SK-N-SH treated with all-trans-retinoic acid at 6 μM for 48 hours (cell line): ENCODE results near the gene CLSTN2.

ENCODE experiments used
- ATAC-seq: fragments of 200-7000 bp; cut with Tn5 transposase; 3 replicates; pipeline ENCODE4 v1.9.1; 2020; ENCODE audit warnings: mild to moderate bottlenecking, moderate library complexity
- ARNTL ChIP-seq: fragments of 450-650 bp; formaldehyde crosslinking; IDR thresholded peaks from 2 replicates; pipeline ENCODE4 v1.5.0; 2020; ENCODE audit warnings: low read depth, mild to moderate bottlenecking, moderate library complexity, borderline replicate concordance
- BACH2 ChIP-seq: fragments of 250-450 bp; sonication (Bioruptor Pico); IDR thresholded peaks from 2 replicates; pipeline ENCODE4 v1.9.0; 2021; ENCODE audit warnings: mild to moderate bottlenecking, borderline replicate concordance
- CSDC2 ChIP-seq: fragments of 250-450 bp; sonication (Bioruptor Pico); IDR thresholded peaks from 2 replicates; pipeline ENCODE4 v1.5.0; 2020; ENCODE audit warnings: mild to moderate bottlenecking, moderate library complexity
- ESRRG ChIP-seq: fragments of 250-450 bp; sonication (Bioruptor Pico); IDR thresholded peaks from 2 replicates; pipeline ENCODE4 v1.6.1; 2021; ENCODE audit warnings: mild to moderate bottlenecking
- GLIS3 ChIP-seq: fragments of 250-450 bp; sonication (Bioruptor Pico); IDR thresholded peaks from 2 replicates; pipeline ENCODE4 v1.5.0; 2020; ENCODE audit warnings: mild to moderate bottlenecking, moderate library complexity
- ISL1 ChIP-seq: fragments of 250-450 bp; sonication (Bioruptor Pico); IDR thresholded peaks from 2 replicates; pipeline ENCODE4 v2.1.2; 2022; ENCODE audit warnings: mild to moderate bottlenecking, moderate library complexity
- OSR1 ChIP-seq: fragments of 250-450 bp; sonication (Bioruptor Pico); IDR thresholded peaks from 2 replicates; pipeline ENCODE4 v1.8.0; 2022; ENCODE audit warnings: moderate library complexity, mild to moderate bottlenecking, inconsistent platforms
- PPARA ChIP-seq: fragments of 250-450 bp; sonication (Bioruptor Pico); IDR thresholded peaks from 2 replicates; pipeline ENCODE4 v1.5.0; 2020; ENCODE audit warnings: mild to moderate bottlenecking, borderline replicate concordance
- RARB ChIP-seq: fragments of 250-450 bp; sonication (Bioruptor Pico); IDR thresholded peaks from 2 replicates; pipeline ENCODE4 v1.8.0; 2021; ENCODE audit warnings: mild to moderate bottlenecking, moderate library complexity
- SNAI2 ChIP-seq: fragments of 250-450 bp; sonication (Bioruptor Pico); IDR thresholded peaks from 2 replicates; pipeline ENCODE4 v1.5.0; 2020; ENCODE audit warnings: mild to moderate bottlenecking, moderate library complexity
- TCF4 ChIP-seq: fragments of 250-450 bp; sonication (Bioruptor Pico); IDR thresholded peaks from 2 replicates; pipeline ENCODE4 v1.8.0; 2021; ENCODE audit warnings: mild to moderate bottlenecking, moderate library complexity, borderline replicate concordance
- TOX ChIP-seq: fragments of 250-450 bp; sonication (Bioruptor Pico); IDR thresholded peaks from 2 replicates; pipeline ENCODE4 v1.8.0; 2021; ENCODE audit warnings: mild to moderate bottlenecking, moderate library complexity, borderline replicate concordance
- ZC3H10 ChIP-seq: fragments of 250-450 bp; sonication (Bioruptor Pico); IDR thresholded peaks from 2 replicates; pipeline ENCODE4 v1.5.1; 2021; ENCODE audit warnings: mild to moderate bottlenecking, moderate library complexity
- ZFP3 ChIP-seq: fragments of 250-450 bp; sonication (Bioruptor Pico); IDR thresholded peaks from 2 replicates; pipeline ENCODE4 v1.5.0; 2020; ENCODE audit warnings: mild to moderate bottlenecking, moderate library complexity
- ZFP30 ChIP-seq: fragments of 450-650 bp; formaldehyde crosslinking; IDR thresholded peaks from 2 replicates; pipeline ENCODE4 v1.5.0; 2022; ENCODE audit warnings: mild to moderate bottlenecking, moderate library complexity
- ZNF565 ChIP-seq: fragments of 450-650 bp; formaldehyde crosslinking; conservative IDR thresholded peaks from 2 replicates; pipeline ENCODE4 v1.5.0; 2020; ENCODE audit warnings: low read depth, mild to moderate bottlenecking, moderate library complexity
- ZNF70 ChIP-seq: fragments of 450-650 bp; formaldehyde crosslinking; IDR thresholded peaks from 2 replicates; pipeline ENCODE4 v1.5.0; 2020; ENCODE audit warnings: mild to moderate bottlenecking, moderate library complexity
- ZNF8 ChIP-seq: fragments of 450-650 bp; formaldehyde crosslinking; IDR thresholded peaks from 2 replicates; pipeline ENCODE4 v1.5.0; 2020; ENCODE audit warnings: mild to moderate bottlenecking, moderate library complexity
- TF ChIP-seq, protein P1 (sequence below): fragments of 250-450 bp; sonication (Bioruptor Pico); IDR thresholded peaks from 2 replicates; pipeline ENCODE4 v1.5.1; 2021; ENCODE audit warnings: mild to moderate bottlenecking, moderate library complexity
- TF ChIP-seq, protein P2 (sequence below): fragments of 250-450 bp; sonication (Bioruptor Pico); IDR thresholded peaks from 2 replicates; pipeline ENCODE4 v1.8.0; 2021; ENCODE audit warnings: low read depth, mild to moderate bottlenecking, moderate library complexity, borderline replicate concordance
- TF ChIP-seq, protein P3 (sequence below): fragments of 250-450 bp; sonication (Bioruptor Pico); IDR thresholded peaks from 2 replicates; pipeline ENCODE4 v1.5.0; 2020; ENCODE audit warnings: mild to moderate bottlenecking, moderate library complexity
- TF ChIP-seq, protein P4 (sequence below): fragments of 250-450 bp; sonication (Bioruptor Pico); IDR thresholded peaks from 2 replicates; pipeline ENCODE4 v1.5.1; 2020; ENCODE audit warnings: low read depth, mild to moderate bottlenecking, moderate library complexity
- TF ChIP-seq, protein P5 (sequence below): fragments of 250-450 bp; sonication (Bioruptor Pico); IDR thresholded peaks from 2 replicates; pipeline ENCODE4 v1.8.0; 2020; ENCODE audit warnings: mild to moderate bottlenecking, moderate library complexity, borderline replicate concordance

Gene CLSTN2

DNA sequence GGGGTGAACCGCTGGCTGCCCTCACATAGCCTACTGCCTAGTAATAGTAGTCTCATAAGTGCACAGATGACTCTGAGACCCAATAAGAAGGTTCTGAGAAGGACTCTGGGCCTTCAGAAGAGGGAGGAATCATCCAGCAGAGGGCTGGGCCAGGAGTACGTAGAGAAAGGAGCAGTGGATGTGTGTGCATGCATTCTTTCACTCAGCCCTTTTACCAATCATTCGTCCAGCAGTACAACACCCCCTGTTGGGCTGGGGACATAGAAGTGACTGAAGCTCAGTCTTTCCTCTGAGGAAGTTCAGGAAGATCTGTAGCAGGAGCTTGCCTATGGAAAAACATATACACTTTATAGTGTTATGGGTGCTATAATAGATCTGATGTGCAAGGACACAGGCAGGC, 333.1 kb downstream of the CLSTN2 start (continued):
- TF ChIP-seq, protein P1, sequence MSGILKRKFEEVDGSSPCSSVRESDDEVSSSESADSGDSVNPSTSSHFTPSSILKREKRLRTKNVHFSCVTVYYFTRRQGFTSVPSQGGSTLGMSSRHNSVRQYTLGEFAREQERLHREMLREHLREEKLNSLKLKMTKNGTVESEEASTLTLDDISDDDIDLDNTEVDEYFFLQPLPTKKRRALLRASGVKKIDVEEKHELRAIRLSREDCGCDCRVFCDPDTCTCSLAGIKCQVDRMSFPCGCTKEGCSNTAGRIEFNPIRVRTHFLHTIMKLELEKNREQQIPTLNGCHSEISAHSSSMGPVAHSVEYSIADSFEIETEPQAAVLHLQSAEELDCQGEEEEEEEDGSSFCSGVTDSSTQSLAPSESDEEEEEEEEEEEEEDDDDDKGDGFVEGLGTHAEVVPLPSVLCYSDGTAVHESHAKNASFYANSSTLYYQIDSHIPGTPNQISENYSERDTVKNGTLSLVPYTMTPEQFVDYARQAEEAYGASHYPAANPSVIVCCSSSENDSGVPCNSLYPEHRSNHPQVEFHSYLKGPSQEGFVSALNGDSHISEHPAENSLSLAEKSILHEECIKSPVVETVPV = no peak

DNA sequence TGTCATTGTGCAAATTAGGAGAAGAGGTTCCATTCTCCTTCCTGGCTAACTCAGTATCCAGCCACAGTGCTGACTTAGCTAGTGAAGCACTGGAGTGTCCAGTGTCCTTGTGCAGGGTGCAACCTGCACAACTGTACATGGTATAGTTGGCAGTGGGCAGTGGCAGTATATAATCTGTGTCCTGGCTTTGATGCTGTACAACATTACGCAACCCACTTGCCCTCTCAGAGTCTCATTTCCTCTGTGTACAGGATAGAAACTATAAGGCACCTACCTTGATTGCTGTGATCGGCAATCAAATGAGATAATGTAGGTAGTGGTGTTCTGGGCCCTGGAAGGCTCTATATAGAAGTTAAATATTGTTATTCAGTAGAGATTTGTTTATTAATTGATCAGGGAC, 333.6 kb downstream of the CLSTN2 start:
- TF ChIP-seq ZFP3 (CRISPR knock-in tag) = no peak
- TF ChIP-seq TCF4 = no peak
- TF ChIP-seq, protein P2, sequence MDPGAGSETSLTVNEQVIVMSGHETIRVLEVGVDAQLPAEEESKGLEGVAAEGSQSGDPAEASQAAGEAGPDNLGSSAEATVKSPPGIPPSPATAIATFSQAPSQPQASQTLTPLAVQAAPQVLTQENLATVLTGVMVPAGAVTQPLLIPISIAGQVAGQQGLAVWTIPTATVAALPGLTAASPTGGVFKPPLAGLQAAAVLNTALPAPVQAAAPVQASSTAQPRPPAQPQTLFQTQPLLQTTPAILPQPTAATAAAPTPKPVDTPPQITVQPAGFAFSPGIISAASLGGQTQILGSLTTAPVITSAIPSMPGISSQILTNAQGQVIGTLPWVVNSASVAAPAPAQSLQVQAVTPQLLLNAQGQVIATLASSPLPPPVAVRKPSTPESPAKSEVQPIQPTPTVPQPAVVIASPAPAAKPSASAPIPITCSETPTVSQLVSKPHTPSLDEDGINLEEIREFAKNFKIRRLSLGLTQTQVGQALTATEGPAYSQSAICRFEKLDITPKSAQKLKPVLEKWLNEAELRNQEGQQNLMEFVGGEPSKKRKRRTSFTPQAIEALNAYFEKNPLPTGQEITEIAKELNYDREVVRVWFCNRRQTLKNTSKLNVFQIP (CRISPR knock-in tag) = no peak
- TF ChIP-seq, protein P3, sequence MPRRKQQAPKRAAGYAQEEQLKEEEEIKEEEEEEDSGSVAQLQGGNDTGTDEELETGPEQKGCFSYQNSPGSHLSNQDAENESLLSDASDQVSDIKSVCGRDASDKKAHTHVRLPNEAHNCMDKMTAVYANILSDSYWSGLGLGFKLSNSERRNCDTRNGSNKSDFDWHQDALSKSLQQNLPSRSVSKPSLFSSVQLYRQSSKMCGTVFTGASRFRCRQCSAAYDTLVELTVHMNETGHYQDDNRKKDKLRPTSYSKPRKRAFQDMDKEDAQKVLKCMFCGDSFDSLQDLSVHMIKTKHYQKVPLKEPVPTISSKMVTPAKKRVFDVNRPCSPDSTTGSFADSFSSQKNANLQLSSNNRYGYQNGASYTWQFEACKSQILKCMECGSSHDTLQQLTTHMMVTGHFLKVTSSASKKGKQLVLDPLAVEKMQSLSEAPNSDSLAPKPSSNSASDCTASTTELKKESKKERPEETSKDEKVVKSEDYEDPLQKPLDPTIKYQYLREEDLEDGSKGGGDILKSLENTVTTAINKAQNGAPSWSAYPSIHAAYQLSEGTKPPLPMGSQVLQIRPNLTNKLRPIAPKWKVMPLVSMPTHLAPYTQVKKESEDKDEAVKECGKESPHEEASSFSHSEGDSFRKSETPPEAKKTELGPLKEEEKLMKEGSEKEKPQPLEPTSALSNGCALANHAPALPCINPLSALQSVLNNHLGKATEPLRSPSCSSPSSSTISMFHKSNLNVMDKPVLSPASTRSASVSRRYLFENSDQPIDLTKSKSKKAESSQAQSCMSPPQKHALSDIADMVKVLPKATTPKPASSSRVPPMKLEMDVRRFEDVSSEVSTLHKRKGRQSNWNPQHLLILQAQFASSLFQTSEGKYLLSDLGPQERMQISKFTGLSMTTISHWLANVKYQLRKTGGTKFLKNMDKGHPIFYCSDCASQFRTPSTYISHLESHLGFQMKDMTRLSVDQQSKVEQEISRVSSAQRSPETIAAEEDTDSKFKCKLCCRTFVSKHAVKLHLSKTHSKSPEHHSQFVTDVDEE (CRISPR knock-in tag) = no peak
- TF ChIP-seq PPARA = no peak
- TF ChIP-seq RARB (CRISPR knock-in tag) = no peak
- no peak for TF ChIP-seq ZC3H10 (CRISPR knock-in tag)
- no peak for TF ChIP-seq SNAI2 (CRISPR knock-in tag)
- TF ChIP-seq, protein P4, sequence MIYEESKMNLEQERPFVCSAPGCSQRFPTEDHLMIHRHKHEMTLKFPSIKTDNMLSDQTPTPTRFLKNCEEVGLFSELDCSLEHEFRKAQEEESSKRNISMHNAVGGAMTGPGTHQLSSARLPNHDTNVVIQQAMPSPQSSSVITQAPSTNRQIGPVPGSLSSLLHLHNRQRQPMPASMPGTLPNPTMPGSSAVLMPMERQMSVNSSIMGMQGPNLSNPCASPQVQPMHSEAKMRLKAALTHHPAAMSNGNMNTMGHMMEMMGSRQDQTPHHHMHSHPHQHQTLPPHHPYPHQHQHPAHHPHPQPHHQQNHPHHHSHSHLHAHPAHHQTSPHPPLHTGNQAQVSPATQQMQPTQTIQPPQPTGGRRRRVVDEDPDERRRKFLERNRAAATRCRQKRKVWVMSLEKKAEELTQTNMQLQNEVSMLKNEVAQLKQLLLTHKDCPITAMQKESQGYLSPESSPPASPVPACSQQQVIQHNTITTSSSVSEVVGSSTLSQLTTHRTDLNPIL (CRISPR knock-in tag) = no peak
- TF ChIP-seq ESRRG (CRISPR knock-in tag) = no peak
- no peak for TF ChIP-seq OSR1 (CRISPR knock-in tag)
- no peak for TF ChIP-seq CSDC2 (CRISPR knock-in tag)
- no peak for TF ChIP-seq ARNTL (CRISPR knock-in tag)
- no peak for TF ChIP-seq ZNF8 (CRISPR knock-in tag)
- no peak for TF ChIP-seq ZNF565 (CRISPR knock-in tag)
- no peak for TF ChIP-seq BACH2 (CRISPR knock-in tag)
- ATAC-seq = no peak

DNA sequence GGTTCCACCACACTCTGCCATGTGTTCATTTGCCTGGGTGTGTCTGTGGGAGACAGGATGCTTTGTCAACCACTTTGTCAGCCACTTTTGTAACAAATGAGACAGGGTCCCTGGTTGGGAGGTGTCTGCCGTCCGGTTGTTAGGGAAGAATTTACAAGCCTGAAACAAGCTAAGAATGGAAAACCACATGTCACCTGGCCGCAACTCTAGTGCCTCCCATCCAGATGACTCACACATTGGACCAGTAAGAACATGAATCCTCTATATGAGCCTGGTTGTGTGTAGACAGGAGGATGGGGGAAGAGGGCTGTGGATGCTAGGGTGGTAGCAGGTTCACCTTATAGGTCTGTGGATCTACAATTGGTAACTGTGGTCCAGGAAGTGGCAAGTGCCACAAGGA, 335.3 kb downstream of the CLSTN2 start:
- TF ChIP-seq PPARA = no peak
- no peak for TF ChIP-seq TCF4
- no peak for TF ChIP-seq ESRRG (CRISPR knock-in tag)
- TF ChIP-seq, protein P5, sequence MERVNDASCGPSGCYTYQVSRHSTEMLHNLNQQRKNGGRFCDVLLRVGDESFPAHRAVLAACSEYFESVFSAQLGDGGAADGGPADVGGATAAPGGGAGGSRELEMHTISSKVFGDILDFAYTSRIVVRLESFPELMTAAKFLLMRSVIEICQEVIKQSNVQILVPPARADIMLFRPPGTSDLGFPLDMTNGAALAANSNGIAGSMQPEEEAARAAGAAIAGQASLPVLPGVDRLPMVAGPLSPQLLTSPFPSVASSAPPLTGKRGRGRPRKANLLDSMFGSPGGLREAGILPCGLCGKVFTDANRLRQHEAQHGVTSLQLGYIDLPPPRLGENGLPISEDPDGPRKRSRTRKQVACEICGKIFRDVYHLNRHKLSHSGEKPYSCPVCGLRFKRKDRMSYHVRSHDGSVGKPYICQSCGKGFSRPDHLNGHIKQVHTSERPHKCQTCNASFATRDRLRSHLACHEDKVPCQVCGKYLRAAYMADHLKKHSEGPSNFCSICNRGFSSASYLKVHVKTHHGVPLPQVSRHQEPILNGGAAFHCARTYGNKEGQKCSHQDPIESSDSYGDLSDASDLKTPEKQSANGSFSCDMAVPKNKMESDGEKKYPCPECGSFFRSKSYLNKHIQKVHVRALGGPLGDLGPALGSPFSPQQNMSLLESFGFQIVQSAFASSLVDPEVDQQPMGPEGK (CRISPR knock-in tag) = no peak
- no peak for TF ChIP-seq RARB (CRISPR knock-in tag)
- ATAC-seq = no peak

DNA sequence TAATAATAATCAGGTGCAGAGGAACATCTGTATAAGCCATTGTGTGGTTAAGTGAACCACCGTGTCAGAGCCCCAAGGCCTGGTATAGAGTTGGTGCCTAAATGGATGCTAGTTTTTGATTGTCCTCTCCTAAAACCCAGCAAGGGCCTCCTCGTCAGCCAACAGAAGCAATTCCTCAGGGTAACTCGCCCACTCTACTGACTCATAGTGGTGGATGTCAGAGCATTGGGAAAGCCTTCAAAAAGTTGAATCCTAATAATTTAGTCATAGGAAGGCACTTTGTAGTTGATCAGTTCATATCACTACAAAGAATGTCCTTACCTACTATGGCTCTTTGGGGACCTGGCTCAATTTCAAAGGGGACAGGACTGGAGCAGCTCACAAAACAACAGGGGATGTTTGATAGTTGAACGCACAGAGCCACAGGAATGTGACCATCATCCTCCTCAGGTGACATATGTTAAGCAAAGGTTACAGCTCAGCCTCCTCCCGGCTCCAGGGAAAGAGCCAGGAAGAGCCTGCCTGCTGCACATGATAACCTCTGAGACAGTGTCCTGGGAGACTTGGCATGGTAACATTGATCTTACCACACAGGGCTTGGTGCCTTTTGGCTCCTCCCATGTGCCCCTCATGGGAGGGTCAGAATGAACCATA, 338.7 kb downstream of the CLSTN2 start:
- ATAC-seq = no peak
- TF ChIP-seq RARB (CRISPR knock-in tag) (no peak), OSR1 (CRISPR knock-in tag) (no peak), ZC3H10 (CRISPR knock-in tag) (no peak), ZNF565 (CRISPR knock-in tag) (no peak), ISL1 (no peak), ZFP3 (CRISPR knock-in tag) (no peak), ZNF8 (CRISPR knock-in tag) (no peak), ARNTL (CRISPR knock-in tag) (no peak), BACH2 (CRISPR knock-in tag) (no peak), GLIS3 (no peak), TOX (CRISPR knock-in tag) (no peak), ESRRG (CRISPR knock-in tag) (no peak), ZFP30 (CRISPR knock-in tag) (no peak), CSDC2 (CRISPR knock-in tag) (no peak), ZNF70 (CRISPR knock-in tag) (no peak)
- TF ChIP-seq, protein P4 (CRISPR knock-in tag) = no peak
- TF ChIP-seq, protein P5 (CRISPR knock-in tag) = no peak
